GM18870 (cell line): ENCODE measurements around the gene SERF1B.
"Not testable (repeated sequence)": the region's sequence is repeated elsewhere in the genome, so short reads cannot be mapped to it uniquely, and the experiment has no call there.

Experiments used
- ATAC-seq: cut with Tn5 transposase; IDR thresholded peaks from one replicate; pipeline ENCODE4 v1.9.1; 2021; ENCODE audit warnings: moderate library complexity; ENCODE audit not compliant: unreplicated experiment

The SERF1B gene

DNA sequence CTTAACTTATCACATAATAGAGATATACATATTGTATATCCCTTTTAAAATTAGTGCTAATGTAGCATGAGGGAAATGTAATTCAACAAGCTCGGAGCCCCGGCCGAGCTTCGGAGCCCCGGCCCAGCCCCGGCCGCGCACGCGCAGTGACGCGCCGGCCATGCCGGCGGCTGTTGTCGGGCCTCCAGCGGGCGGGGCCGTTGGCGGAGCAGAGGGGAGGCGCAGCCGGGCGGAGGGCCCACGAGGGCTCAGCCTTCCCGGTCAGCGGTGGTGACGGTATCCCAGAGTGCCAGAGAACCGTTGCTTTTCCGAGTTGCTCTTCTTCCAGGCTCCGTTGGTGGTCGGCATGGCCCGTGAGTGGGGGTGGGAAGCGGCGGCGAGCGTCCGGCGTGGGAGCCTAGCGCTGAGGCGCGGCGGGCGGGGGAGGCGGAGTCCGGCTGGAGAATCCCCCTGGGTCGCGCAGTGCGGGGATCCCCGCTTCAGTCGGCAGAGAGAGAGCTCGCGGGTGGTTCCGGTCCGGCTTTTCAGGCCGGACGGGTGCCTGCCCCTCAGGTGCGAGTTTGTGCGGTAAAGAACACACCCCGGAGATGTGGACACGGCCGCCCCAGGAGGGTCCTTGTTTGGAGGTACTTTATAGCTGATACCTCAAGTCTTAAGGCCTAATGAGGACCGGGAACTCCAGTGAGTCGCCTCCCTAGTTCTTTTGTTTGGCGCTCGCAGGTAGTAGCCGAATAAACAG lies at the start of gene SERF1B:
TSS of gene SERF1B (plus strand) at position 146 of the 739 bp plus-strand sequence. CDS start at position 347, 201 bp downstream.
- ATAC-seq: peak; percentile 76

DNA sequence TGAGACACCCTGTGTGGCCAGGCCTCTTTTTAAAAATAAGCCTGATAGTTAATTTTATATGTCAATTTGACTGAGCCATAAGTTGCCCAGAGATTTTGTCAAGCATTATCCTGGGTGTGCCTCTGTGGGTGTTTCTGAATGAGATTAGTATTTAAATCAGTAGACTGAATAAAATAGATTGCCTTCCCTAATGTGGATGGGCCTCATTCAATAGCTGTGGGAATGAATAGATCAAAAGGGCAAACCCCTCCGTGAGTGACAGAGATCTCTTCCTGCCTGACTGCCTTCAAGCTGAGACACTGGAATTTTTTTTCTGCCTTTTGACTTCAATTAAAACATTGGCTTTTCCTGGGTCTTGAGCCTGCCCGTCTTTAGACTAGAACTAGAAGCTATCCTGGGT lies 33.3 kb upstream of the SERF1B start:
- not testable (repeated sequence) for ATAC-seq

DNA sequence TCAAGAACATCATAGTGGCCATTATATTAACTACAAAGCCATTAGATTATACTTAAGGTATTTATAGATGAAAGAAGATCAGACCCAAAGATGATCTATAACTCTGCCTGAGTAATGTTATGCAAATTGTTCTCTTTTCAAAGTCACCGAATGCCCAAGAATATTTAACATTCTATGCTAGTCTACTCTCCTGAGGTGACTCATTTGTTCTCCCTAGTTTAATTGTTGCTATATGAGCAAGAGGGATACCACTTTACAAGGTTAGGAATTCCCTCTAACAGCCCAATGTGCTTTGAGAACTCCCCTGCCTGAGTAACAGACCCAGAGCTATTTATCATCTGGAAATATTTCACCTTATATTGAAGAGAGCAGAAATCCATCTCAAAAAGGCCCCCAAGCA lies 29.5 kb upstream of the SERF1B start:
- ATAC-seq: not testable (repeated sequence)

DNA sequence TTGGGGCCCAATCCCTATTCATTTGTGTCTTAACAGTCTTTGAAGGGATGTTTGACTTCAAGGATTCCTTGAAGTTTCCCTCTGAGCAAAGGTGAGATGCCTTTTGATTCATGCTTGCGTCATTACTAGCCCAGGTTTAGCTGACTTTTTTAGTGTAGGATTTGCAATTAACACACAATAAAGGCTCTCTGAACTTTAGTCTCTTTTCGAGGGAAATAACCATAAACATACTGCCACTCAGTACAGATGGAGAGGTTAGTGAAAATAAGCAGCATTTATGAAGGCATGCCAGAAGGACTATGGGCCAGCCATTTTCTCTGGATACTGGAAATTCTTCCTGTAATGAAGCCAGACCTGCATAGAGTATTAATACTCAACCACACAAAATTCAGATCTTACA lies 4.4 kb upstream of the SERF1B start:
- ATAC-seq: not testable (repeated sequence)

DNA sequence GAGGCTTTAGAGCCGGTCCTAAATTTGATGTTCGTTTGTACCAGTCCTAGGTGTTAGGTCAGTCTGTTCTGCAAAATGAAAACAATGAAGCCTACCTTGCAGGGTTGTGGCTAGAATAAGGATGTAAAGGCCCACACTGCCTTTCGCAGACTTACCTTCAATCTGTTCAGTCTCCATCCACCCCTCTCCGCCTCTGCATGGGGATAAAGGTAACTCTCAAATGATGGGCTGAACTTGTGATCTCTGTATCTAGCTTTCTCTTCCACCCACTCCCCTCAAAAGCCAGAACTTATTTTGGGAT lies 744 bp downstream of the SERF1B start:
- peak; percentile 20 for ATAC-seq

DNA sequence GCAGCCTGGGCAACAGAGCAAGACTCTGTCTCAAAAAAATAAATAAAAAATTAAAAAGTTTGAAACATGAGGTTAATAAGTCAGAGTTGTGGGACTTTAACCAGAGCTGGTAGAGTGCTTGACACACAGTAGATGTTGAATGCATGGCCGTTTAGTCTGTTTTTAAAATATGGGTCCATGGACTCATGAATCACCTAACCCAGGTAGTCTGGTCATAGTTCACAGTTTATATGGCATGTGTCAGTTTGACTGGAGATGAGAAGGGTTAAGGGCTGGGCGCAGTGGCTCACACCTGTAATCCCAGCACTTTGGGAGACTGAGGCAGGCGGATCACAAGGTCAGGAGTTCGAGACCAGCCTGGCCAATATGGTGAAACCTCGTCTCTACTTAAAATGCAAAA lies 6.2 kb downstream of the SERF1B start:
- ATAC-seq: not testable (repeated sequence)

DNA sequence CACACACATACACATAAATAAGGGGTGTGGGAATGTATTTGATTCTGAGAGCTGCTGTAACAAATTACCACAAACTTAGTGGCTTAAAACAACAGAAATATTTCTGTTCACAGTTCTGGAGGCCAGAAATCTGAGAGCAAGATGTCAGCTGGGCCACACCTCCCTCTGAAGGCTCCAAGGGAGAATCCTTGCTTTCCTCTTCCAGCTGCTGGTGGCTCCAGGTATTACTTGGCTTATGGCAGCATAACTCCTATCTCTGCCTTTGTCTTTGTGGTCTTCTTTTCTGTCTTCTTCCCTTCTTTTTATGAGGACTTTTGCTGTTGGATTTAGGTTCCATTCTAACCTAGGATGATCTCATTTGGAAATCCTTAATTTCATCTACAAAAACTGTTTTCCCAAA lies 16.4 kb downstream of the SERF1B start:
- not testable (repeated sequence) for ATAC-seq

DNA sequence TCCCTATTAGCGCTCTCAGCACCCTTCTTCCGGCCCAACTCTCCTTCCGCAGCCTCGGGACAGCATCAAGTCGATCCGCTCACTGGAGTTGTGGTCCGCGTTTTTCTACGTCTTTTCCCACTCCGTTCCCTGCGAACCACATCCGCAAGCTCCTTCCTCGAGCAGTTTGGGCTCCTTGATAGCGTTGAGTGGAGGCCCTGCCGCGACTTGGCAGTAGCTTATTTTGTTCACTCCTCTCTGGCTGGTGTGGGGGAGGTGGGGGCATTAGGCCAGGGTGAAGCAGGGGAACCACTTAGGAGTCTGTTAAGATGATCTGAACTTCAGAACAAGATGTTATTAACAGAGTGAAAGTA lies 24.7 kb downstream of the SERF1B start:
- ATAC-seq: peak; percentile 35

DNA sequence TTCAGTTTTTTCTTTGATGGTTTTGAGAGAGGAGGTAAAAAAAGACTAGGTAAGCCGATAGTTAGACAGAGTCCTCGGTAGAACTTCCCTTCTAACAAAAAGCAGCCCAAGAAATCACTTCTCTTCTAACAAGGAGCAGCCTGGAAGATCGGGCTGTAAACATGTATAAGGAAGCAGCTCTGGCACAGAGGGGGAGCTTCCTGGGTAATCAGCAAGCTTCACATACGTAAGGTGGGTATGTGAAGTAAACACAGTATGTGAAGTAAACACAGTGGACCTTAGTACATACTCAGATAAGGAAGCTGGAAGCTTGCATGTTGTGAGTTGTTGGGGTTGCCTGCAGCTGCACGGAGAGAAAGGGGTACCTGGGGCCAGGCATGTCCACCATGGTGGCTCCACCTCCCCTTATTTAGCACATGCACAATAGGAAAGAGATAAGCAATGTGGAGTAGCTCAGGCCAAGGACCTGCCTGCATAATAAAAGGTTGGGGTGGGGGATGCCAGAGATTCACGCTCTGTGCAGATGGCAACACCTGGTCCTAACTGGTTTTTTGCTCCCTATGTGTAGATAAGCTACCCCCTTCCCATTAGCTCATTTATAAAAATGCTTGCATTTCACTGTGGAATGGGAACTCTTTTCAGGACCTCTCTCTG lies 31.4 kb downstream of the SERF1B start:
- not testable (repeated sequence) for ATAC-seq

DNA sequence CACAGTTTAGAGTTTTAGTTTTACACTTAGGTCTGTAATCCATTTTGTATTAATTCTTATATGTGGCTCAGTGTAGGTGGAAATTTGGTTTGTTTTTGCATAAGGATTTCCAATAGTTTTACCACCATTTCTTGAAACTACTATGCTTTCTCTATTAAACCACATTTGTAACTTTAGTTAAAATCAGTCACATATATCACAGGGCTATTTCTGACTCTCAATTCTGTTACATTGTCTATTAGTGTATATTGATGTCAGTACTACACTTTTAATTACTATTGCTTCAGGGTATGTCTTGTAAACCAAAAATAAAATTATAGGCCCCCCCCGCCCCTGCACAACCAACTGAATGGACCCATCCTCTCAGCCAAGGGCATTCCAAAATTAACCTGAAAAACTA lies 32.1 kb downstream of the SERF1B start:
- not testable (repeated sequence) for ATAC-seq

DNA sequence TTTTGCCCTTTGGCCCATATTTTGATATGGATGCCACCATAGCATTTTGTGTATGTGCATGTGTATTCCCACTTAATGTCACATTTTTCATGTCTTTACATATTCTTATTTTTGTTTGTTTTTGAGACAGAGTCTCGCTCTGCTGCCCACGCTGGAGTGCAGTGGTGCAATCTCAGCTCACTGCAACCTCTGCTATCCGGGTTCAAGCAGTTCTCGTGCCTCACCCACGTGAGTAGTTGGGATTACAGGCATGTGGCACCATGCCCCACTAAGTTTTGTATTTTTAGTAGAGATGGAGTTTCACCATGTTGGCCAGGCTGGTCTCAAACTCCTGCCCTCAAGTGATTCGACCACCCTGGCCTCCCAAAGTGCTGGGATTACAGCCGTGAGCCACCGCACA lies 52.6 kb downstream of the SERF1B start:
- not testable (repeated sequence) for ATAC-seq

DNA sequence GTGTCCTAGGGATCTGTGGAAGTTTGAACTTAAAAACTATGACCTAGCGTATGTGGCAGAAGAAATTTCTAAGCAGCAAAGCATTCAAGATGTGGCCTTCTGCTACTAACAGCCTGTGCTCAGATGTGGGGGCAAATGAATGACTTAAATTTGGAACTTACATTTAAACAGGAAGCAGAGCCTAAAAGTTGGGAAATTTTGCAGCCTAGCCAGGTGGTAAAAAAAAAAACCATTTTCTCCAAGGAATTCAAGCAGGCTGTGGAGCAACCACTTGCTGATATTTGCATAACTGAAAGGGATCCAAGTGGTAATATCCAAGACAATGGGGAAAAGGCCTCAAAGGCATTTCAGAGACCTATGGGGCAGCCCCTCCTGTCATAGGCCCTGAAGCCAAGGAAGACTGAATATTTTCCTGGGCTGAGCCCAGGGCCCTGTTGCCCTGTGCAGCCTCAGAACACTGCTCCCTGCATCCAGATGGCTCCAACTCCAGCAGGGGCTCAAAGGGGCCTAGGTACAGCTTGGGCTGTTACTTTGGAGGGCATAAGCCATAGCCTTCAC lies 63.9 kb downstream of the SERF1B start:
- not testable (repeated sequence) for ATAC-seq

DNA sequence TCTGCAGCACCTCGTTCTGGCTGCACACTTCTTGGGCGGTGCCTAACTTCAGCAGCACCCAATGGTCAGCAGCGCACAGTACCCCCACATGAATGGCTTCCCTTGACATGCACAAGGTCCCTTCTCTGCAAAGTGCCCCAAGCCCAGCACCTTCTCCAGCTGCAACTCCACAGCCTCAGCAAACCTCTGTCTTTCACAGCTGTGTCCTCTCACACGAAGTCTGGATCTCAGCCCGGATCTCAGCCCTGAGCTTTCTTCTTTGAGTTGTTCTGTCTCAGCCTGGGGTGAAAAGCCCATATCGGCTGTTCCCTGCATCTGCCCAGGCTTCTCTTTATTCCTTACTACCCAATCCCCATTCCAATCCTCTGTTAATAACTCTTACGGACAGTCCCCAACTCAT lies 66.7 kb downstream of the SERF1B start:
- not testable (repeated sequence) for ATAC-seq
